H1 (cell line): ENCODE measurements around the gene OSBPL3. TPM values are rescaled to one million over a fixed set of nuclear protein-coding genes. Genes with fewer than 3 reads are reported as not detected.

Experiments used
- CTCF ChIA-PET: fragments of 300-600 bp; sonication (Branson Sonifier 250); formaldehyde crosslinking; loops from one replicate; lab custom pipeline; 2021; ENCODE audit not compliant: partially characterized antibody; lab: Charles Lee
- POLR2A ChIA-PET: fragments of 300-600 bp; sonication (Branson Sonifier 250); formaldehyde crosslinking; loops from one replicate; lab custom pipeline; 2021; ENCODE audit warnings: inconsistent platforms; ENCODE audit not compliant: partially characterized antibody; lab: Charles Lee
- DNase-seq, 2 experiments: peaks; one replicate each; pipeline versions ENCODE4 v3.0.0 to v3.0.0-alpha.2; 2010 to 2022; ENCODE audit warnings: low spot score in 2 of 2, low read depth in 1 of 2, mixed read lengths in 1 of 2
- FAIRE-seq: peaks from 2 replicates; lab custom pipeline; 2011; peaks lifted over from hg19 to GRCh38; lab: Jason Lieb, UNC
- H2AFZ ChIP-seq: 2 replicates; pipeline ENCODE4 v1.8.1; 2012; ENCODE audit warnings: low read length, inconsistent platforms
- H2AK5ac ChIP-seq: 2 replicates; pipeline ENCODE4 v1.6.1; 2013; ENCODE audit warnings: low read depth, low read length
- H2BK120ac ChIP-seq: replicated peaks from 2 replicates; pipeline ENCODE3; 2013; ENCODE audit warnings: low read depth, low read length, inconsistent platforms
- H2BK12ac ChIP-seq: 2 replicates; pipeline ENCODE4 v1.6.1; 2013; ENCODE audit warnings: low read depth, low read length
- H2BK15ac ChIP-seq: 2 replicates; pipeline ENCODE4 v1.6.1; 2013; ENCODE audit warnings: low read length
- H2BK20ac ChIP-seq: 2 replicates; pipeline ENCODE4 v1.6.1; 2013; ENCODE audit warnings: low read length
- H2BK5ac ChIP-seq: 2 replicates; pipeline ENCODE4 v1.6.1; 2013; ENCODE audit warnings: low read depth, low read length
- H3K14ac ChIP-seq: 2 replicates; pipeline ENCODE4 v1.6.1; 2013; ENCODE audit warnings: inconsistent platforms; ENCODE audit not compliant: insufficient read length
- H3K18ac ChIP-seq: 2 replicates; pipeline ENCODE4 v1.6.1; 2013; ENCODE audit warnings: low read length; ENCODE audit errors: extremely low read depth
- H3K23ac ChIP-seq: 2 replicates; pipeline ENCODE4 v1.6.1; 2013; ENCODE audit warnings: inconsistent platforms; ENCODE audit not compliant: insufficient read length
- H3K23me2 ChIP-seq: 2 replicates; pipeline ENCODE4 v1.6.1; 2013; ENCODE audit warnings: low read depth, low read length
- H3K27ac ChIP-seq: 2 replicates; pipeline ENCODE4 v1.6.1; 2011; ENCODE audit warnings: low read depth, low read length, inconsistent platforms
- H3K27me3 ChIP-seq, 4 experiments: replicated peaks in 1 of 4; 1 replicate in 1 of 4; 2 replicates in 3 of 4; pipeline versions ENCODE4 v1.6.1 to v1.8.1; 2011 to 2013; ENCODE audit warnings: low read length in 3 of 4, mild to moderate bottlenecking in 3 of 4, inconsistent platforms in 2 of 4, mixed read lengths in 2 of 4, moderate library complexity in 1 of 4; ENCODE audit not compliant: control insufficient read depth in 3 of 4, insufficient read depth in 3 of 4; ENCODE audit errors: extremely low read depth in 1 of 4
- H3K36me3 ChIP-seq, 4 experiments: 2 replicates each; pipeline versions ENCODE4 v1.6.1 to v1.8.1; 2011 to 2013; ENCODE audit warnings: mild to moderate bottlenecking in 4 of 4, low read length in 3 of 4, moderate library complexity in 2 of 4, control low read depth in 1 of 4, inconsistent platforms in 1 of 4; ENCODE audit not compliant: insufficient read depth in 4 of 4, control insufficient read depth in 2 of 4
- H3K4ac ChIP-seq: replicated peaks from 2 replicates; pipeline ENCODE3; 2013; ENCODE audit warnings: low read length, low read depth, mixed read lengths, inconsistent platforms; ENCODE audit not compliant: insufficient read length
- H3K4me1 ChIP-seq, 4 experiments: replicated peaks in 1 of 4; 1 replicate in 1 of 4; 2 replicates in 3 of 4; pipeline versions ENCODE4 v1.6.1 to v1.8.1; 2011 to 2013; ENCODE audit warnings: low read length in 3 of 4, inconsistent platforms in 2 of 4, mixed read lengths in 1 of 4; ENCODE audit not compliant: insufficient read depth in 4 of 4, control insufficient read depth in 3 of 4
- H3K4me2 ChIP-seq, 2 experiments: 2 replicates each; pipeline versions ENCODE4 v1.6.1 to v1.8.1; 2011 to 2013; ENCODE audit warnings: low read depth in 2 of 2, low read length in 2 of 2, control low read depth in 1 of 2, inconsistent platforms in 1 of 2, mild to moderate bottlenecking in 1 of 2; ENCODE audit not compliant: insufficient read depth in 1 of 2
- H3K4me3 ChIP-seq, 4 experiments: fragments of 200-600, 300-600 bp in 1 of 4; sonication (generic), shearing (Covaris generic), sonication (Bioruptor Twin) in 1 of 4; 2 replicates each; pipeline versions ENCODE4 v1.5.1 to v1.8.1; 2011 to 2016; ENCODE audit warnings: low read length in 4 of 4, low read depth in 3 of 4, control low read depth in 2 of 4, inconsistent platforms in 2 of 4, mild to moderate bottlenecking in 2 of 4, mixed read lengths in 1 of 4, moderate library complexity in 1 of 4; ENCODE audit not compliant: insufficient read depth in 2 of 4; ENCODE audit errors: extremely low read depth in 1 of 4
- H3K56ac ChIP-seq: replicated peaks from 2 replicates; pipeline ENCODE3; 2013; ENCODE audit warnings: low read depth, mild to moderate bottlenecking, mixed read lengths, low read length, inconsistent platforms; ENCODE audit not compliant: insufficient read length
- H3K79me1 ChIP-seq: 2 replicates; pipeline ENCODE4 v1.6.1; 2013; ENCODE audit warnings: low read depth, low read length, control low read depth
- H3K79me2 ChIP-seq, 2 experiments: 2 replicates each; pipeline versions ENCODE4 v1.6.1 to v1.8.1; 2012 to 2013; ENCODE audit warnings: low read length in 2 of 2, mild to moderate bottlenecking in 2 of 2, inconsistent platforms in 1 of 2; ENCODE audit not compliant: insufficient read depth in 2 of 2, control insufficient read depth in 1 of 2
- H3K9ac ChIP-seq, 4 experiments: replicated peaks in 1 of 4; 1 replicate in 1 of 4; 2 replicates in 3 of 4; pipeline versions ENCODE4 v1.6.1 to v1.8.1; 2011 to 2013; ENCODE audit warnings: low read depth in 3 of 4, low read length in 3 of 4, control low read depth in 2 of 4, mild to moderate bottlenecking in 2 of 4, moderate library complexity in 2 of 4, inconsistent platforms in 1 of 4; ENCODE audit errors: extremely low read depth in 1 of 4
- H3K9me3 ChIP-seq, 2 experiments: 2 replicates each; pipeline versions ENCODE4 v1.6.1 to v1.8.1; 2012 to 2013; ENCODE audit warnings: mild to moderate bottlenecking in 2 of 2, moderate library complexity in 2 of 2, control low read depth in 1 of 2, inconsistent platforms in 1 of 2, low read depth in 1 of 2, low read length in 1 of 2, mixed read lengths in 1 of 2; ENCODE audit not compliant: insufficient read depth in 2 of 2
- H4K20me1 ChIP-seq, 2 experiments: replicated peaks in 1 of 2; 2 replicates each; pipeline versions ENCODE3 to v1.8.1; 2011 to 2013; ENCODE audit warnings: inconsistent platforms in 2 of 2, low read length in 2 of 2, mild to moderate bottlenecking in 1 of 2; ENCODE audit not compliant: insufficient read depth in 2 of 2, control insufficient read depth in 1 of 2
- H4K5ac ChIP-seq: 2 replicates; pipeline ENCODE4 v1.6.1; 2013; ENCODE audit warnings: low read length, low read depth, mixed read lengths, inconsistent platforms; ENCODE audit not compliant: insufficient read length
- H4K8ac ChIP-seq: 2 replicates; pipeline ENCODE4 v1.8.0; 2013; ENCODE audit warnings: mild to moderate bottlenecking, moderate library complexity, low read length, inconsistent platforms; ENCODE audit not compliant: insufficient read depth; ENCODE audit errors: extremely low read depth
- H4K91ac ChIP-seq: replicated peaks from 2 replicates; pipeline ENCODE3; 2013; ENCODE audit warnings: low read length, mixed read lengths, inconsistent platforms; ENCODE audit not compliant: insufficient read length
- ATF2 ChIP-seq: IDR thresholded peaks from 2 replicates; pipeline ENCODE4 v1.6.1; 2012; ENCODE audit warnings: low read length, inconsistent platforms
- ATF3 ChIP-seq: IDR thresholded peaks from 2 replicates; pipeline ENCODE4 v1.6.1; 2011; ENCODE audit warnings: low read depth, mild to moderate bottlenecking, low read length; ENCODE audit not compliant: insufficient read depth
- BCL11A ChIP-seq, 2 experiments: IDR thresholded peaks; one replicate each; pipeline ENCODE4 v1.6.1; 2011; ENCODE audit warnings: low read depth in 2 of 2, low read length in 2 of 2, mild to moderate bottlenecking in 2 of 2
- CREB1 ChIP-seq: IDR thresholded peaks from 2 replicates; pipeline ENCODE4 v1.6.1; 2012; ENCODE audit warnings: inconsistent platforms
- E2F6 ChIP-seq: IDR thresholded peaks from 2 replicates; pipeline ENCODE4 v1.6.1; 2012; ENCODE audit warnings: inconsistent platforms
- GABPA ChIP-seq: IDR thresholded peaks from 2 replicates; pipeline ENCODE4 v1.6.1; 2011; ENCODE audit warnings: mild to moderate bottlenecking, low read length, moderate library complexity, borderline replicate concordance; ENCODE audit not compliant: insufficient read depth
- POU5F1 ChIP-seq: IDR thresholded peaks from 2 replicates; pipeline ENCODE4 v1.6.1; 2011; ENCODE audit warnings: low read depth, mild to moderate bottlenecking, low read length, moderate library complexity
- SIN3A ChIP-seq, 2 experiments: IDR thresholded peaks in 1 of 2; conservative IDR thresholded peaks in 1 of 2; 2 replicates each; pipeline ENCODE4 v1.6.1; 2011 to 2012; ENCODE audit warnings: low read length in 2 of 2, improper control_type of control experiment in 1 of 2, low read depth in 1 of 2, mild to moderate bottlenecking in 1 of 2
- YY1 ChIP-seq: IDR thresholded peaks from 2 replicates; pipeline ENCODE4 v1.6.1; 2011; ENCODE audit warnings: low read depth, mild to moderate bottlenecking, low read length
- WGBS, 2 experiments: shearing (Covaris generic) in 1 of 2; methylation state at CpG; one replicate each; pipeline versions ENCODE4 v1.1.6 to v1.1.7; 2013 to 2015; ENCODE audit warnings: low lambda C conversion rate in 2 of 2, mixed read lengths in 2 of 2, inconsistent platforms in 1 of 2, low coverage in 1 of 2, missing lambda C conversion rate in 1 of 2; ENCODE audit not compliant: insufficient replicate concordance in 2 of 2, insufficient coverage in 1 of 2, insufficient read length in 1 of 2; ENCODE audit errors: extremely low coverage in 1 of 2, missing lambda C conversion rate in 1 of 2; 5-methylcytosine and 5-hydroxymethylcytosine counted together
- polyA plus RNA-seq, 7 experiments: library from polyadenylated mRNA; depleted of rRNA in 3 of 7; stranded (reverse) in 5 of 7; unstranded in 2 of 7; fragments of >200 nt in 5 of 7; fragments of 200-250 nt in 2 of 7; gene quantifications; 1 replicate in 5 of 7; 2 replicates in 1 of 7; 4 replicates in 1 of 7; pipeline versions ENCODE4 v1.2.1 to v1.2.3, GENCODE V29; 2011 to 2013; ENCODE audit warnings: missing spikeins in 2 of 7, mixed read lengths in 2 of 7
- total RNA-seq: library from RNA; stranded (reverse); fragmentation: NEBNext Ultra II Directional; extraction: Animal tissue kit (Norgen Biotek cat#: 25700); gene quantifications from 2 replicates; pipeline ENCODE4 v1.2.1, GENCODE V29; 2021

Gene OSBPL3
- total and polyA plus RNA-seq, 2 of the 8 experiments (the other 6 are each of a cell fraction or from before 2014, with no cell fraction given) = 2.8 to 13.9 TPM

GRCh38 chr7:24917510-24918239 lies 62.3 kb downstream of the OSBPL3 start:
- H4K91ac ChIP-seq = peak overlapping the region; percentile 45
- H3K23ac ChIP-seq = no peak overlapping the region
- no peak overlapping the region for H3K4me3 ChIP-seq
- H2AFZ ChIP-seq = no peak overlapping the region
- H4K8ac ChIP-seq = no peak overlapping the region
- no peaks in the 10 kb centered on the region for H3K27me3 ChIP-seq
- no peak overlapping the region for H2BK120ac ChIP-seq
- POLR2A ChIA-PET = interaction anchor here (0.6 kb wide), 1 partner anchor 42 kb away, joined by 3 read pairs; no protein-coding TSS in a partner anchor
- H3K79me1 ChIP-seq = no peaks in the 10 kb centered on the region
- 0 out of 4 replicates have a peak, but pooled peaks cover 0 to 2% of the 10 kb centered on the region in 2 experiments for H3K79me2 ChIP-seq
- H3K18ac ChIP-seq = no peak overlapping the region
- H3K56ac ChIP-seq = peak overlapping the region; percentile 42
- H2AK5ac ChIP-seq = no peak overlapping the region
- H3K27ac ChIP-seq = no peak overlapping the region
- H3K14ac ChIP-seq = no peak overlapping the region
- H2BK15ac ChIP-seq = no peak overlapping the region
- no peak overlapping the region for H3K4ac ChIP-seq
- H3K4me1 ChIP-seq = peaks cover 0 to 7% (median 4%) of the 10 kb centered on the region in 4 experiments; a peak in 4 of 7 replicates
- H3K9me3 ChIP-seq = no peaks in the 10 kb centered on the region
- 97% methylated on average over 3 of the region's 3 CpGs; no CpG with 5 or more reads in 1 of the 2 experiments for WGBS, 2 experiments
- no peak overlapping the region for H4K5ac ChIP-seq
- H3K4me2 ChIP-seq = no peak overlapping the region
- no peaks in the 10 kb centered on the region for H4K20me1 ChIP-seq
- CTCF ChIA-PET = interaction anchor here (1.0 to 1.4 kb wide), 2 partner anchors 9 to 60 kb away, joined by 3 read pairs; no protein-coding TSS in a partner anchor
- no peak overlapping the region for H2BK20ac ChIP-seq
- DNase-seq (peak in 1 of 2 experiments; percentile 24), FAIRE-seq (no peak)
- no peak overlapping the region for H2BK12ac ChIP-seq
- H2BK5ac ChIP-seq = no peak overlapping the region
- no peaks in the 10 kb centered on the region for H3K23me2 ChIP-seq
- no peaks in the 10 kb centered on the region for H3K36me3 ChIP-seq
- H3K9ac ChIP-seq = no peak overlapping the region
- TF ChIP-seq GABPA = no peak
- no peak for TF ChIP-seq POU5F1
- TF ChIP-seq CREB1 = no peak
- TF ChIP-seq E2F6 = no peak
- no peak for TF ChIP-seq SIN3A (conservative IDR thresholded peaks at IDR 0.05 in 1 of 2, IDR thresholded peaks at IDR 0.05 in 1 of 2; ENCODE audit: low read depth in 1 of 2, low read length in 2 of 2)
- TF ChIP-seq ATF2 = no peak
- no peak for TF ChIP-seq YY1
- no peak for TF ChIP-seq ATF3
- no peak for TF ChIP-seq BCL11A (IDR thresholded peaks at IDR 0.05; ENCODE audit: low read depth in 2 of 2, low read length in 2 of 2)
